HFFc6 (cell line): ENCODE results near the gene PTCH1. TPM values are rescaled to one million over a fixed set of nuclear protein-coding genes. Genes with fewer than 3 reads are reported as not detected.

Experiments
- DNase-seq: peaks from one replicate; pipeline ENCODE4 v3.0.0-alpha.2; 2018
- H3K27ac Mint-ChIP-seq: 2 replicates; pipeline ENCODE4 v1.8.0; 2020; ENCODE audit warnings: mild to moderate bottlenecking, mixed read lengths
- H3K27me3 Mint-ChIP-seq: 2 replicates; pipeline ENCODE4 v1.8.0; 2021; ENCODE audit warnings: mild to moderate bottlenecking, moderate library complexity, mixed read lengths; ENCODE audit not compliant: insufficient read depth
- H3K36me3 Mint-ChIP-seq: 2 replicates; pipeline ENCODE4 v1.8.0; 2021; ENCODE audit warnings: low read depth, mixed read lengths
- H3K4me1 Mint-ChIP-seq: 2 replicates; pipeline ENCODE4 v1.8.0; 2020; ENCODE audit warnings: low read depth, mixed read lengths
- H3K4me3 Mint-ChIP-seq: 2 replicates; pipeline ENCODE4 v1.8.0; 2020; ENCODE audit warnings: mild to moderate bottlenecking, moderate library complexity, mixed read lengths
- H3K9me3 Mint-ChIP-seq: 2 replicates; pipeline ENCODE4 v1.8.0; 2020; ENCODE audit warnings: mild to moderate bottlenecking, mixed read lengths
- total RNA-seq, 6 experiments: library from RNA; stranded (reverse); fragmentation: NEBNext Ultra II Directional; extraction: Animal tissue kit (Norgen Biotek cat#: 25700); gene quantifications; 2 replicates in 1 of 6; 3 replicates in 5 of 6; pipeline ENCODE4 v1.2.3, GENCODE V29; 2021
- TF ChIP-seq, protein P1 (sequence below): fragments of 200-600 bp; sonication (generic); IDR thresholded peaks from 2 replicates; pipeline ENCODE4 v1.5.0; 2021; ENCODE audit warnings: antibody characterized with exemption, mild to moderate bottlenecking

PTCH1 gene
- total RNA-seq, 6 experiments from 2014 or later, result 6.6 to 9.3 (median 7.0) TPM

DNA sequence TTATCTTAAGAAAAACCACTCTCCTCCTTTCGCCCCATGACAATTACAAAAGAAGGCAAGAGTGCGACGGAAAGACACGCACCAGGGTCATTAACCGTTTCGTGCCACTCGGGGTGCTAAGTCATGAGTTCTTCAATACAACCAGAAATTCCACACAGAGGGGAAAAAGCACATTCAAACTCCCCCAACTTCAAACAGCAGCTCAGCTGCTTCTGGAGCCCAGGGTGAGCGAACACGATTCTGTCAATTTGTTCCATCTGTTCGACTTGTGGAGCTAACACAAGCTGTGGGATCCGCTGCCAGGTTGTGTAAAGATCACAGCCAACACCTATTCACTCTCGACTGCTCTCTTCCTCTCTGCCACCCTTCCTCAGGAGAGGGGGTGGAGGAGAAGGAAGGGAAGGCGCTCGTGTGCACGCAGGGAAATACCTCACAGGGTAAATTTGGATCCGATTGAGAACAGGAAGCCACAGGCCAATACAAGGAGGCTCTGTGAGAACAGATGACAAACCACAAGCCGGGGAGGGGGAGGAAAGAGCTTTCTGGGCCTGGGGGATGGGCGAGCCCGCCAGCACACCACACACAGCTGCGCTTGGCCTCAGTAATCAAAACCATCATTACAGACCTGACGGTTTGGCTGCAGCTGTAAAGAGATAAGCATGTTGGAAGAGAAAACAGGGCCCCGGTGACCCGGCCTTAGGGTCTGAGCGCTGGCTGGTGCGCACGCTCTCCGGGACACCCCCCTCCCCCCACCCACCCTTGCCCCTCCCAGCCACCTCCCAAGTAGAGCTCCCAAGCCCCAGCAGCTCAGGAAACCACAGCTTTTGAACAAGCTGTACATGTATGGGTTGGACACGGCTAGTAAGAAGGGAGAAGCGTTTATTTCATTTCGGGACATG, 54.3 kb downstream of the PTCH1 start:
- DNase-seq, result peak; percentile 30
- TF ChIP-seq, protein P1, sequence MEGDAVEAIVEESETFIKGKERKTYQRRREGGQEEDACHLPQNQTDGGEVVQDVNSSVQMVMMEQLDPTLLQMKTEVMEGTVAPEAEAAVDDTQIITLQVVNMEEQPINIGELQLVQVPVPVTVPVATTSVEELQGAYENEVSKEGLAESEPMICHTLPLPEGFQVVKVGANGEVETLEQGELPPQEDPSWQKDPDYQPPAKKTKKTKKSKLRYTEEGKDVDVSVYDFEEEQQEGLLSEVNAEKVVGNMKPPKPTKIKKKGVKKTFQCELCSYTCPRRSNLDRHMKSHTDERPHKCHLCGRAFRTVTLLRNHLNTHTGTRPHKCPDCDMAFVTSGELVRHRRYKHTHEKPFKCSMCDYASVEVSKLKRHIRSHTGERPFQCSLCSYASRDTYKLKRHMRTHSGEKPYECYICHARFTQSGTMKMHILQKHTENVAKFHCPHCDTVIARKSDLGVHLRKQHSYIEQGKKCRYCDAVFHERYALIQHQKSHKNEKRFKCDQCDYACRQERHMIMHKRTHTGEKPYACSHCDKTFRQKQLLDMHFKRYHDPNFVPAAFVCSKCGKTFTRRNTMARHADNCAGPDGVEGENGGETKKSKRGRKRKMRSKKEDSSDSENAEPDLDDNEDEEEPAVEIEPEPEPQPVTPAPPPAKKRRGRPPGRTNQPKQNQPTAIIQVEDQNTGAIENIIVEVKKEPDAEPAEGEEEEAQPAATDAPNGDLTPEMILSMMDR, result no peak
- Mint-ChIP-seq H3K9me3 (no peaks in the 10 kb centered on the region), H3K27ac (peak overlapping the region; percentile 73), H3K36me3 (peaks cover 21% of the 10 kb centered on the region), H3K4me1 (peaks cover 24% of the 10 kb centered on the region), H3K27me3 (peaks cover 5% of the 10 kb centered on the region; the same call in 1 of the 2 replicates), H3K4me3 (peak overlapping the region; percentile 81)

DNA sequence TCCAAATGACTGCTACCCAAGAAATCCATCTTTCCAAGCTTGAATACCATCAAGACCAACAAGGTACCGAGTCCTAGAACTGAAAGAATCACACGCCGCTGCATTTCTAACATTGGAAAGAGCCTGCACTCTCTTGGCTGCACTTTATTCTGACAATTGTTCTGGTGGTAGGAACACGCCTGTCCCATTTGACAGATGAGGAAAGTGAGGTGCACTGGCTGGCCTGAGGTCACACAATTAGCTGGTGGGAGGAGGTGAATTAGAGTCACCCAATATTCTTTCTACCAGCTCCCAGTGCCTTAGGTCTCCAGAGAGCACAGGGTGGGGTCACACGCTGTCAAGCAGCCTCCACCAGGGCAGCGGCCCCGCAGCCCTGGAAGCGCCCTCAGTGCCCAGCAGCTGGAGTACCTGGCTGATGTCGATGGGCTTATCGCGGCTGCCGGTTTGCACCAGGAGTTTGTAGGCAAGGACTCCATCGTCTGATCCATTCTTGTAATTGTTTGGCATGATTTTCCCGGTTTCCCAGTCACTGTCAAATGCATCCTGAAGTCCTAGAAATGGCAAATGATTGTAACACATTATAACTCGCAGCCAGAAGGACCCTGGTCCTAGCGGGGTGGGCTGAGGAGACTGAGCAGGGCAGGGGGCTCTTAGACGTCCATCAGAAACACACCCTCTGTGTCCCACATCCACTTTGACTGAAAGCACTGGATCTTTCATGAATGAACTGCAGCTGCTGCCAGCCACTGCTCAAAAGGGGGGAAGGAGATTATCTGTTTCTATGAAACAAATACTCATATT, 55.1 kb downstream of the PTCH1 start:
- peaks cover 5% of the 10 kb centered on the region; the same call in 1 of the 2 replicates for H3K27me3 Mint-ChIP-seq
- H3K4me1 Mint-ChIP-seq, result peaks cover 24% of the 10 kb centered on the region
- no peaks in the 10 kb centered on the region for H3K9me3 Mint-ChIP-seq
- no peak overlapping the region for H3K4me3 Mint-ChIP-seq
- TF ChIP-seq, protein P1, result no peak
- peak overlapping the region; percentile 73; the same call in 1 of the 2 replicates for H3K27ac Mint-ChIP-seq
- peaks cover 14% of the 10 kb centered on the region for H3K36me3 Mint-ChIP-seq
- no peak for DNase-seq

DNA sequence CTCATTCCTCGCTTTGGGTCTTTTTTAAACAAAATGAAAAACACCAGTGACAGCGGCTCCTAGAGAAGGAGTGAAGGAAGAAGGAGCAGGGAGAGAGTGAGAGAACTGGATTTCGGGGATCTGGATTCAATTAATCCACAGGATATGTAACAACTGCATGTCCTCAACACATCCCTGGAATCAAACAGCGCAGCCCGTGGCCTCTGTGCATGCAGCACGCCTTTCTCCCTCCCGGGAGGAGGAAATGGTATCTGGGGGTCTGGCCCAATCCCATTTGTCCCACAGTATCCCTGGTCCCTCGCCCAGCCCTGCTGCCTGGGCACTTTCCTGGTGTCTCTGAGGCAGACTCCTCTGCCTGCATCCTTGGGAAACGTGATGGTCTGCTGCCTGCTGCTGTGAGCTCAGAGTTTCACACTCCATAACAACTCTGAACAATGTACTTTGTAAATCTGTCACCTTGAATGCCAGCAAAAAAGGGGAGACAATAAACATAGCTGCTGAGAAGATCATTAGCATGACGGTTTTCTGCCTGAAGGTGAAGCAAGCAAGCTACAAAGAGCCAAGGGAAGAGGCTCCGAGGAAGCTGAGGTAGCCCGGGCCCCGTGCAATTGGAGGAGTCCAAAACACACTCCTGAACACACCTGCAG, 56.1 kb downstream of the PTCH1 start:
- no peak overlapping the region for H3K27ac Mint-ChIP-seq
- peaks cover 10% of the 10 kb centered on the region for H3K36me3 Mint-ChIP-seq
- peaks cover 5% of the 10 kb centered on the region; the same call in 1 of the 2 replicates for H3K27me3 Mint-ChIP-seq
- no peak overlapping the region for H3K4me3 Mint-ChIP-seq
- TF ChIP-seq, protein P1, result no peak
- DNase-seq, result no peak
- H3K4me1 Mint-ChIP-seq, result peaks cover 24% of the 10 kb centered on the region
- no peaks in the 10 kb centered on the region for H3K9me3 Mint-ChIP-seq

DNA sequence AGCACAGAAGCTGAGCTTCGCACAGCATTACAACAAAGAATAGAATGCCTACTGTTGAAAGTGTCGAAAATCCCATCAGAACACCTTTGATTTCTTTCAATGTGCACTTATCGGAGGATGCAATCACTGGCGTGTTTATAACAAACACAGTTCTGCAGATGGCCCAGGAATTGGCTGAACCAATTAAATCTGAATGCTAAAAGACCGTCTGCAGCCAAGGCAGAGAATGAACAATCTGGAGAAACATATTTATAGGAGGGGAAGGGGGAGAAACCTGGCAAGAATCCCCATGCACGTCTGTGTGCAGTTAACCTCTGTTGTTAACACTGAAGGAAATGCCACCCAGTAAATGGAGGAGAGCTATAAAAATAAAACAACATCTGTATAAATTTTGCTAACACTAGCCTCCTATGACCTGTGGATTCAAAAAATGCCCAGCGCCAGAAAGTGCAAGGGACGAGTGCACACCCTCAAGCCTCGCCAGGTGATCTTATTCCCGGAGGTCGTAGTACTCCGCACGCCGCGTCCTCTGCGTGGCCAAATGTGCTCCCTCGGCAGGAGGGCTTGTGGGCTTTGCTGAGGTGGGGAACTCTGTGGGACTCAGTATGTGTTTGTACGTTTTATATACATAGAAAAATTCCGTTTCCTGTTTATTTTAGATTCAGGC, 56.8 kb downstream of the PTCH1 start:
- TF ChIP-seq, protein P1, result no peak
- Mint-ChIP-seq H3K9me3 (no peaks in the 10 kb centered on the region), H3K27ac (no peak overlapping the region), H3K4me1 (peaks cover 24% of the 10 kb centered on the region), H3K36me3 (peaks cover 9% of the 10 kb centered on the region), H3K27me3 (peaks cover 5% of the 10 kb centered on the region; the same call in 1 of the 2 replicates), H3K4me3 (no peak overlapping the region)
- DNase-seq, result no peak

DNA sequence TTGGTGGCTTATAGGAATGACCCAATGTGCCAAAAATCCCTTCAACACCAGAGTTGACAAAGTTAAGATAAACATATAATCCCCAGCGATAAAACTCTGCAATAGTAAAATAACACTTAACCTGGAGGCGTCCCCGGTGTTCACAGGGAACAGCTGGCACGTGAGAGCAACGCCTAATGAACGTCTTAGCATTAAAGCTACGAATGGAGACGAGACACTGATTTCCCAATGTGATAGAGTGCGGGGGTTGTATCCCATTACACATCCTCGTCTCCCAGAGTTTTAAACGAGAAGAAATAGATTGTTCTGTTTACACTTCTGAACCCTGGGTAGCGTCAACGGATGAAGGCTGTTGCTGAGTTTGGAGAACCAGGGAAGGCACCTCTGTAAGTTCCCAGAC, 57.6 kb downstream of the PTCH1 start:
- TF ChIP-seq, protein P1, result no peak
- peaks cover 24% of the 10 kb centered on the region for H3K4me1 Mint-ChIP-seq

More for the DNA sequence above, 57.6 kb downstream of the PTCH1 start:
- Mint-ChIP-seq H3K9me3 (no peaks in the 10 kb centered on the region), H3K4me3 (no peak overlapping the region), H3K27ac (no peak overlapping the region), H3K27me3 (peaks cover 5% of the 10 kb centered on the region; the same call in 1 of the 2 replicates), H3K36me3 (peaks cover 5% of the 10 kb centered on the region)
- no peak for DNase-seq
